HG02852 (cell line): ENCODE measurements around the gene RTN4IP1.

ENCODE experiments used
- ATAC-seq: cut with Tn5 transposase; IDR thresholded peaks from one replicate; pipeline ENCODE4 v1.9.1; 2021; ENCODE audit warnings: mild to moderate bottlenecking, moderate library complexity; ENCODE audit not compliant: unreplicated experiment

The RTN4IP1 gene

GRCh38 chr6:106629103-106629858 is at the start of gene RTN4IP1, which contains the start of gene QRSL1:
Gene RTN4IP1 (minus strand): TSS chr6:106629498. CDS start chr6:106629021, 477 bp downstream.
Gene QRSL1 (plus strand): TSS chr6:106629578. CDS start chr6:106629682, 104 bp downstream.
- ATAC-seq, result peak; percentile 83

- no peak for ATAC-seq
Measured at GRCh38 chr6:106677282-106677681, 48.0 kb upstream of the RTN4IP1 start.

- ATAC-seq, result no peak
Measured at GRCh38 chr6:106674541-106675229, 45.4 kb upstream of the RTN4IP1 start.

GRCh38 chr6:106671651-106672050 is 42.4 kb upstream of the RTN4IP1 start:
- ATAC-seq, result no peak

GRCh38 chr6:106670236-106670635 is 40.9 kb upstream of the RTN4IP1 start:
- no peak for ATAC-seq

- ATAC-seq, result peak; percentile 5
Measured at GRCh38 chr6:106667022-106667402, 37.7 kb upstream of the RTN4IP1 start.

GRCh38 chr6:106666282-106667021 is 37.2 kb upstream of the RTN4IP1 start:
- peak; percentile 99 for ATAC-seq

GRCh38 chr6:106662458-106662857 is 33.2 kb upstream of the RTN4IP1 start:
- no peak for ATAC-seq

GRCh38 chr6:106659859-106660258 is 30.6 kb upstream of the RTN4IP1 start:
- ATAC-seq, result no peak

GRCh38 chr6:106658469-106658868 is 29.2 kb upstream of the RTN4IP1 start:
- no peak for ATAC-seq

- ATAC-seq, result peak; percentile 90
Measured at GRCh38 chr6:106648651-106649308, 19.5 kb upstream of the RTN4IP1 start.

GRCh38 chr6:106643061-106643460 is 13.8 kb upstream of the RTN4IP1 start:
- no peak for ATAC-seq

- no peak for ATAC-seq
Measured at GRCh38 chr6:106642476-106642875, 13.2 kb upstream of the RTN4IP1 start.

GRCh38 chr6:106639812-106640211 is 10.5 kb upstream of the RTN4IP1 start:
- ATAC-seq, result no peak

- peak; percentile 82 for ATAC-seq
Measured at GRCh38 chr6:106637717-106638341, 8.5 kb upstream of the RTN4IP1 start.

- peak; percentile 18 for ATAC-seq
Measured at GRCh38 chr6:106637051-106637716, 7.9 kb upstream of the RTN4IP1 start.

GRCh38 chr6:106634565-106634964 is 5.3 kb upstream of the RTN4IP1 start:
- ATAC-seq, result no peak

GRCh38 chr6:106631346-106631745 is 2.0 kb upstream of the RTN4IP1 start:
- ATAC-seq, result no peak

- ATAC-seq, result no peak
Measured at GRCh38 chr6:106630366-106630765, 1.1 kb upstream of the RTN4IP1 start.

GRCh38 chr6:106629859-106630163 is 513 bp upstream of the RTN4IP1 start:
- no peak for ATAC-seq
